ENCODE results near the gene CSMD2.
"Not testable (repeated sequence)": the region's sequence is repeated elsewhere in the genome, so short reads cannot be mapped to it uniquely, and the experiment has no call there.

The CSMD2 gene

DNA sequence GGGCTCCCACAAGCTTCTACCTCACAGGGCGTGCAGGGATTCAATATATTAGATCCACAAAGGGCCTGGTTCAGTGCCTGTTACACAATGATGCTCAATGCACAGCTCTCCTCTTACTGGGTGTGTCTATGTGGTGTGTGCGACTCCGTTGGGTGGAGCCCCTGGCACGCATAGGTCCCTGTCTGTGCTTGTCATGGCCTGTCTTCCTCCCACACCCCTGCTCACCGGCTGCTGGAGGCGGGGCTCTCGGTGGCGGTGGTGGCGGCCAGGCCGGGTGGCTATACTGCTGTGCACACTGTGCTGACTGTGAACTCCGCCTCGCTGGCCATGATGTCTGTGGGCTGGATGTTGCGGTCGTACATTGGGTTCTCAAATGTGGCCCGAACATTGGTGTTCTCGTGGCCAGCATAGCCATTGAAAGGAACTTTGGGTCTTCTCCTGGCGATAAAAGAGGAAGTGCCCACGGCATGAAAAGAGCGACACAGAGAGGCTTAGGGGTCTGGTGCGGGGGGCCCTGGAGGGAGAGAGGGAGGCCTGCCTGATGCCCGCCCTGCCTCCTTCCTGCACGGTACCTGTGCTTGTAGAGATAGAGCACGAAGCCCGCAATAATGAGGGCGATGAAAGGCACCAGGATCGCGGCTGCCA lies 645.7 kb downstream of the CSMD2 start:
- in situ Hi-C loops (cut with MboI; ENCODE audit: low sequenced_read_pairs), result no loop called here

DNA sequence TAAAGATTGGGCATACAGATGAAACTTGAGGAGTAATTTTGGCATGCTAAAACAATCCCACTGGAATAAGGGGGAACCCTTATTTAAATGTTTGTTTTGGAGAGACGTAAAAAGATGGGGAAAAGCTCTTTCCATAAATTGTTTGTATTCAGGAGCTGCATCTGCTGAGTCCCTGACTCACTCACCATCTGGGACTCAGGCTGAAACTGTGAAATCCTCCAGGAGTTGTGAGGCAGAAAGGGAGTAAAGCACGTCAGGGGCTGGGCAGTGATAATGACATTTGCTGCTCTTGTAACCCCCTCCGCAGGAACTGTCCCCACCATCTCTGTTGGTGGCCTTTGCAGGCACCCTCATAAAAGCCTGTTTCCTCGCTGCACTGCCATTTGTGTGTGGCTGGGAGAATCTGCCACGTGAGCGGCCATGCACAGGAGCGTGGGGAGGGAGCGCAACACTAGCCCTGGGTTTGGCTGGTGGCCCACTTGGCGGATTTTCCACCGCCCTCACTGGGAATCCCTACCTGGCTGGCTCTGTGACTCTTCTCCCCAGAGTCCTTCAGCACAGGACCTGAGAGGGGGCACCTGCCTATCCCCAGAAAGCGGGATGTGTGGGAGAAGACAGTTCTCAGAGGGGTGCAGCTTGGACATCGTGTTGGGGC lies 647.3 kb downstream of the CSMD2 start:
- in situ Hi-C loops (cut with MboI; ENCODE audit: low sequenced_read_pairs), result no loop called here

DNA sequence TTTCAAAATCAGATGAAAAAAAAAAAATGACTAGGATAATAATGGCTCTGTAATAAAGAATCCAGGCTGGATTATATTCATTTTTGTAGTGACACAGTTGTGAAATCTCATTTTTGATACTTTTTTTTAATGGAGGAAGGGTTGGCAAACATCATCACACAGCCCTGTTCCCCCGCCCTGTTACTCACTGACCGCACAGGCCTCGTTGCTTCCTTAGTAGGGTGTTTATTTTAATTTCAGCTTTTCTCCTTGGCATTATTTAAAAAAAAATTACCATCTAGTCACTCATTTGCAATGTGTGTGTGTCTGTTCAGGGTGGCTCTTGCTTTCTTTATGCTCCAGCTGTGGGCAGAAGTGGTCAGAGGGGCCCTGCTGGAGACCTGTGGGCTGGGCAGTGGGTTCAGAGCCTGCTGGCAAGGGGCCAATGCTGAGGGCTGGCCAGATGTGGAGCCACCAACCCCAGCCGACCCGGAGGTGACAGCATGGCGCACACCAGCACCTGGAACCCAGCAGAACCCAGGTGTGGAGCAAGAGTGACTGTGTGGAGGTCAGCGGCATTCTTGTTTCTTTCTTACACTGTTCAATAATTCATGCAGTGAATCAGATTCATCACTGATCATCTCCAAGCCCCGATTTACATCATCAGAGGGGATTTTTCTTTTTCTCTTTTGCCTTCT lies 648.0 kb downstream of the CSMD2 start:
- in situ Hi-C loops (cut with MboI; ENCODE audit: low sequenced_read_pairs), result no loop called here

- in situ Hi-C loops (cut with MboI; ENCODE audit: low sequenced_read_pairs), result no loop called here
Measured at GRCh38 chr1:33516428-33516827, 648.6 kb downstream of the CSMD2 start.

DNA sequence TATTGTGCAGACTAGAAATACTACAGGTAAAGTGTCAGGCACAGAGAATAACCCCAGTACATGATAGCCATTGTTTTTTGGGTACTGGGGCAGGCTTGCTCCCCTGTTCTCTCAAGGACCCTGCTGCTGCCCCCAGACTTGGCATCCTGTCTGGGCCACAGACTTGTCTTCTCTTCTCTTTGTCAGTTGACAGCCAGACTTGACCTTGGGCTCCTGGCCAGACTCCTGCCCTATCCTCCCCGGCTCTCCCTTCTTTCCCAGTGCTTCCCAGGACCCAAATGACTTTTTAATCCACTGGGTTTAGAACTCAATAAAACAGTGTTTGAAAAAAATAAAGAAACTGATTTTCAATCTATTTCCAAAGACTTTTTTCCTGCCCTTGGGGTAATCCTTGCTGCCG lies 649.4 kb downstream of the CSMD2 start:
- in situ Hi-C loops (cut with MboI; ENCODE audit: low sequenced_read_pairs), result no loop called here

GRCh38 chr1:33515112-33515511 lies 649.9 kb downstream of the CSMD2 start:
- in situ Hi-C loops (cut with MboI; ENCODE audit: low sequenced_read_pairs), result no loop called here

GRCh38 chr1:33512226-33513011 lies 652.6 kb downstream of the CSMD2 start:
- in situ Hi-C loops (cut with MboI; ENCODE audit: low sequenced_read_pairs), result no loop called here

DNA sequence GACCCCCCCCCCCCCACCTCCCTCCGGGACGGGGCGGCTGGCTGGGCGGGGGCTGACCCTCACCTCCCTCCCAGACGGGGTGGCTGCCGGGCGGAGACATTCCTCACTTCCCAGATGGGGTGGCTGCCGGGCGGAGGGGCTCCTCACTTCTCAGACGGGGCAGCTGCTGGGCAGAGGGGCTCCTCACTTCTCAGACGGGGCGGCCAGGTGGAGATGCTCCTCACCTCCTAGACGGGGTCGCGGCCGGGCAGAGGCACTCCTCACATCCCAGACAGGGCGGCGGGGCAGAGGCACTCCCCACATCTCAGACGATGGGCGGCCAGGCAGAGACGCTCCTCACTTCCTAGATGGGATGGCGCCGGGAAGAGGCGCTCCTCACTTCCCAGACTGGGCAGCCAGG lies 655.8 kb downstream of the CSMD2 start:
- in situ Hi-C loops (cut with MboI; ENCODE audit: low sequenced_read_pairs), result not testable (repeated sequence)

GRCh38 chr1:33508151-33508550 lies 656.9 kb downstream of the CSMD2 start:
- in situ Hi-C loops (cut with MboI; ENCODE audit: low sequenced_read_pairs), result no loop called here

- in situ Hi-C loops (cut with MboI; ENCODE audit: low sequenced_read_pairs), result no loop called here
Measured at GRCh38 chr1:33507661-33508060, 657.4 kb downstream of the CSMD2 start.

- in situ Hi-C loops (cut with MboI; ENCODE audit: low sequenced_read_pairs), result no loop called here
Measured at GRCh38 chr1:33503506-33503905, 661.5 kb downstream of the CSMD2 start.

GRCh38 chr1:33502726-33503125 lies 662.3 kb downstream of the CSMD2 start:
- in situ Hi-C loops (cut with MboI; ENCODE audit: low sequenced_read_pairs), result no loop called here

GRCh38 chr1:33501774-33502173 lies 663.3 kb downstream of the CSMD2 start:
- in situ Hi-C loops (cut with MboI; ENCODE audit: low sequenced_read_pairs), result no loop called here

GRCh38 chr1:33501309-33501708 lies 663.7 kb downstream of the CSMD2 start:
- in situ Hi-C loops (cut with MboI; ENCODE audit: low sequenced_read_pairs), result no loop called here

DNA sequence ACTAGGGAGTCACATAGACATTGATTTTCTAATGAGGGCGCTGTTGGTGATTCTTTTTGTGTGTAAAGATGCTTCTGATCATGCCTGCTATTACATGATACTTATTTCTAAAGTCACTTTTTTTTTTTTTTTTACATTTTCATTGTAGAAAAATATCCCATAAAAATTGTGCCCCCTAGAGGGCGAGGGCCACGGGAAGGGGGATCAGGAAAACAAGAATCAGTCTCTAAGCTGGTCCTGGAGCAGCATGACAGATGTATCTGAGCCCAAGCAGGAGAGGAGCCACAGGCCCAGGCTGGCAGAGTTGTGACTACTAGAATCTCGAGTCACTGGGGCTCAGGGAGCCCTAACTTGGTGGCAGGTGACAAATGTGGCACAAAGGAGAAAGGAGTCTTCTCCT lies 664.5 kb downstream of the CSMD2 start:
- in situ Hi-C loops (cut with MboI; ENCODE audit: low sequenced_read_pairs), result no loop called here

GRCh38 chr1:33497410-33497809 lies 667.6 kb downstream of the CSMD2 start:
- in situ Hi-C loops (cut with MboI; ENCODE audit: low sequenced_read_pairs), result no loop called here

DNA sequence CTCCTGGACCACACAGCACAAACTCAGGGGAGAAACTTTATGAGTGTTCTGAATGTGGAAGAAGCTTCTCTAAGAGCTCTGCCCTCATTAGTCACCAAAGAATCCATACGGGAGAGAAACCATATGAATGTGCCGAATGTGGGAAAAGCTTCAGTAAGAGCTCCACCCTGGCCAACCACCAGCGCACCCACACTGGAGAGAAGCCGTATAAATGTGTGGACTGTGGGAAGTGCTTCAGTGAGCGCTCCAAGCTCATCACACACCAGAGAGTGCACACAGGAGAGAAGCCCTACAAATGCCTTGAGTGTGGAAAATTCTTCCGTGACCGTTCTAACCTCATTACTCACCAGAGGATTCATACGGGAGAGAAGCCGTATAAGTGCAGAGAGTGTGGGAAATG lies 670.1 kb downstream of the CSMD2 start:
- in situ Hi-C loops (cut with MboI; ENCODE audit: low sequenced_read_pairs), result no loop called here

DNA sequence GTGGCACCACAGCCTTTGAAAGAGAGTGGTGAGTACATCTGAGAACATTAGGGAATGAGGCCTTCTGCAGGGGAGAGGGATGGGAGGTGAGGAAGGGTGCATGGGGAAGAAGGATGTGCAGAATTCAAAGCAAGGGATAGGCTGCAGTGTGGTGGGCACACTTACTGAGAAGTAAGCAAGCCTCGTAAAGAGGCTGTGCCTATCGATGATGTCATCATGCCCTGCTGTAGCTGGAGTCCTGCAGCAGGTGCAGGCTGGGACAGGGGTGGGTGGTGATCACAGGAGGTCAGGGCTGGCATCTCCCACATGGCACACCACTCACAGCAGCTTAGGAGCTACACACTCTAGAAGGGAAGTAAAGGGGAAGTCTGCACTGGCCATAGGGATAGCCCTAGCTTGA lies 676.4 kb downstream of the CSMD2 start:
- in situ Hi-C loops (cut with MboI; ENCODE audit: low sequenced_read_pairs), result no loop called here

- in situ Hi-C loops (cut with MboI; ENCODE audit: low sequenced_read_pairs), result no loop called here
Measured at GRCh38 chr1:33482412-33482811, 682.6 kb downstream of the CSMD2 start.

GRCh38 chr1:33477451-33477850 lies 687.6 kb downstream of the CSMD2 start:
- in situ Hi-C loops (cut with MboI; ENCODE audit: low sequenced_read_pairs), result no loop called here

DNA sequence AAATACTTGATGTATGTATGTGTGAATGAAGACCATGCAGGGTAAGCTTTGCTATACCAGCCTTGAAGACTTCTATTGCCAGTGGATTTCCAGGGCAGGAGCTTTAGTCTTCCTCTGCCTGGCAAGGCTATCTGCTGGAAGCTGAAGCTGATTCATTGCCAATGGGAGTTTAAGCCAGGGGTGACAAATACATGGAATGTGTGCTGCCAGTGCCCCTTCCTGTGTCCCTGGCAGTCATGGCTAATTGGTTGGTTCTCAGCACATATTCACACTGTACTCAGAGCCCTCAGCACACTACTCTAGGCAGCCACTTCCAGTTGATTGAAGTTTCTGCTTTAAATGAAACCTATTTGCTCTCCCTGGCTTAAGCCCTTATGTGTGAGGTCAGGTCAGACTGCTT lies 691.1 kb downstream of the CSMD2 start:
- in situ Hi-C loops (cut with MboI; ENCODE audit: low sequenced_read_pairs), result loop anchor here (25.0 kb wide), 1 partner anchor 337 kb away; no protein-coding TSS in a partner anchor

Measured in HL-60/S4 treated with phorbol 12-myristate 13-acetate at 8.2 ng/mL for 4 days and 3 days (cell line).